Kidney epithelial cell (primary cell): ENCODE data around the gene FKBP10. TPM values are rescaled to one million over a fixed set of nuclear protein-coding genes. Genes with fewer than 3 reads are reported as not detected.

Experiments used
- DNase-seq: peaks from one replicate; pipeline ENCODE4 v3.0.0-alpha.2; 2010; ENCODE audit warnings: low read depth
- H3K27me3 ChIP-seq: 2 replicates; pipeline ENCODE4 v1.6.0; 2011; ENCODE audit warnings: low read length; ENCODE audit not compliant: control insufficient read depth, insufficient read depth
- H3K36me3 ChIP-seq: 2 replicates; pipeline ENCODE4 v1.5.1; 2011; ENCODE audit warnings: low read length; ENCODE audit not compliant: control insufficient read depth, insufficient read depth
- H3K4me3 ChIP-seq: 2 replicates; pipeline ENCODE4 v1.5.1; 2011; ENCODE audit warnings: low read depth, mild to moderate bottlenecking, control low read depth, low read length
- CTCF ChIP-seq: IDR thresholded peaks from 2 replicates; pipeline ENCODE4 v1.5.1; 2011; ENCODE audit warnings: mild to moderate bottlenecking, moderate library complexity, low read length, control low read depth, inconsistent platforms; ENCODE audit not compliant: insufficient read depth, poor library complexity, severe bottlenecking
- total RNA-seq: library from RNA; depleted of rRNA; stranded (reverse); fragments of >200 nt; gene quantifications from 2 replicates; pipeline ENCODE4 v1.2.3, GENCODE V29; 2015

The FKBP10 gene
- total RNA-seq, 1 donor from 2014 or later = 157 TPM

- DNase-seq = no peak
- Histone ChIP-seq H3K4me3 (no peak overlapping the region), H3K27me3 (no peaks in the 10 kb centered on the region), H3K36me3 (peaks cover 7% of the 10 kb centered on the region)
- TF ChIP-seq CTCF = no peak
These were observed 55.8 kb downstream of the FKBP10 start for GRCh38 chr17:41868568-41868967.

- no peak for TF ChIP-seq CTCF
- Histone ChIP-seq H3K4me3 (no peak overlapping the region), H3K27me3 (no peaks in the 10 kb centered on the region), H3K36me3 (peaks cover 7% of the 10 kb centered on the region)
- DNase-seq = no peak
These were observed 56.6 kb downstream of the FKBP10 start for GRCh38 chr17:41869426-41869825.

- Histone ChIP-seq H3K36me3 (peaks cover 7% of the 10 kb centered on the region), H3K4me3 (no peak overlapping the region)
- no peak for DNase-seq
These were observed 57.3 kb downstream of the FKBP10 start for GRCh38 chr17:41870097-41870496.

GRCh38 chr17:41870627-41871026, 57.8 kb downstream of the FKBP10 start:
- Histone ChIP-seq H3K4me3 (no peak overlapping the region), H3K27me3 (no peaks in the 10 kb centered on the region), H3K36me3 (peaks cover 7% of the 10 kb centered on the region)
- no peak for DNase-seq
- TF ChIP-seq CTCF = no peak

More at GRCh38 chr17:41870097-41870496, 57.3 kb downstream of the FKBP10 start:
- no peaks in the 10 kb centered on the region for H3K27me3 ChIP-seq
- no peak for TF ChIP-seq CTCF

GRCh38 chr17:41871789-41872188, 59.0 kb downstream of the FKBP10 start:
- Histone ChIP-seq H3K4me3 (no peak overlapping the region), H3K36me3 (peaks cover 7% of the 10 kb centered on the region), H3K27me3 (no peaks in the 10 kb centered on the region)
- DNase-seq = no peak
- no peak for TF ChIP-seq CTCF

Other genes starting within 250 kb of the FKBP10 start
- not detected in 2 replicates for gene KRT9, start 240.9 kb upstream of the FKBP10 start, total RNA-seq
- gene KRT14, start 226.1 kb upstream of the FKBP10 start, total RNA-seq = not detected in 2 replicates
- gene KRT16, start 200.2 kb upstream of the FKBP10 start, total RNA-seq = 4.2 and 4.8 TPM in 2 replicates
- 208 and 216 TPM in 2 replicates for gene KRT17, start 188.4 kb upstream of the FKBP10 start, total RNA-seq
- gene EIF1, start 124.1 kb upstream of the FKBP10 start, total RNA-seq = 318 and 368 TPM in 2 replicates
- not detected in 2 replicates for gene GAST, start 100.7 kb upstream of the FKBP10 start, total RNA-seq
- gene HAP1, start 78.4 kb upstream of the FKBP10 start, total RNA-seq = 0.96 and 1.6 TPM in 2 replicates
- gene JUP, start 26.3 kb upstream of the FKBP10 start, total RNA-seq = 749 and 895 TPM in 2 replicates
- gene P3H4, start 1.1 kb upstream of the FKBP10 start, total RNA-seq = 50.5 and 58.4 TPM in 2 replicates
- 60.2 and 61.5 TPM in 2 replicates for gene NT5C3B, start 23.2 kb downstream of the FKBP10 start, total RNA-seq
- gene KLHL10, start 24.8 kb downstream of the FKBP10 start, total RNA-seq = not detected in 2 replicates
- gene KLHL11, start 52.4 kb downstream of the FKBP10 start, total RNA-seq = 28.3 and 29.2 TPM in 2 replicates
- 241 and 301 TPM in 2 replicates for gene ACLY, start 105.9 kb downstream of the FKBP10 start, total RNA-seq
- 0.62 and 0.84 TPM in 2 replicates for gene ODAD4, start 117.6 kb downstream of the FKBP10 start, total RNA-seq
- 58.5 and 65.1 TPM in 2 replicates for gene CNP, start 153.8 kb downstream of the FKBP10 start, total RNA-seq
- gene DNAJC7, start 204.4 kb downstream of the FKBP10 start, total RNA-seq = 68.0 and 73.5 TPM in 2 replicates
- 74.4 and 77.8 TPM in 2 replicates for gene NKIRAS2, start 207.1 kb downstream of the FKBP10 start, total RNA-seq
- 0.34 and 0.75 TPM in 2 replicates for gene C17orf113, start 237.6 kb downstream of the FKBP10 start, total RNA-seq